Mesendoderm (in vitro differentiated cells): ENCODE measurements around the gene ATP1A4.

Experiments used
- DNase-seq: peaks from one replicate; pipeline ENCODE4 v3.0.0; 2013
- H2AK5ac ChIP-seq: 2 replicates; pipeline ENCODE4 v1.6.1; 2013; ENCODE audit warnings: low read length, inconsistent platforms
- H2BK120ac ChIP-seq: 2 replicates; pipeline ENCODE4 v1.6.1; 2013; ENCODE audit warnings: low read depth, mild to moderate bottlenecking, low read length, moderate library complexity, mixed read lengths
- H2BK15ac ChIP-seq: replicated peaks from 2 replicates; pipeline ENCODE4 v1.6.1; 2013; ENCODE audit warnings: low read depth, mild to moderate bottlenecking, moderate library complexity
- H2BK5ac ChIP-seq: 2 replicates; pipeline ENCODE4 v1.6.1; 2013; ENCODE audit warnings: low read length, inconsistent platforms
- H3K18ac ChIP-seq: 2 replicates; pipeline ENCODE4 v1.6.1; 2013; ENCODE audit warnings: mild to moderate bottlenecking, low read length, mixed read lengths
- H3K23ac ChIP-seq: one replicate; pipeline ENCODE4 v1.6.1; 2013; ENCODE audit warnings: low read length
- H3K27ac ChIP-seq: 2 replicates; pipeline ENCODE4 v1.5.1; 2013; ENCODE audit warnings: low read depth, mild to moderate bottlenecking, inconsistent platforms, low read length, moderate library complexity
- H3K27me3 ChIP-seq: 2 replicates; pipeline ENCODE4 v1.6.1; 2013; ENCODE audit warnings: low read length, control low read depth, mild to moderate bottlenecking, inconsistent platforms; ENCODE audit not compliant: insufficient read depth, poor library complexity
- H3K36me3 ChIP-seq: 2 replicates; pipeline ENCODE4 v1.6.1; 2013; ENCODE audit warnings: low read length, inconsistent platforms; ENCODE audit not compliant: control insufficient read depth, insufficient read depth
- H3K4ac ChIP-seq: one replicate; pipeline ENCODE4 v1.6.1; 2013; ENCODE audit warnings: low read depth, mild to moderate bottlenecking, low read length, moderate library complexity
- H3K4me1 ChIP-seq: 2 replicates; pipeline ENCODE4 v1.6.1; 2013; ENCODE audit warnings: low read depth, low read length, inconsistent platforms; ENCODE audit not compliant: control insufficient read depth
- H3K4me2 ChIP-seq: 2 replicates; pipeline ENCODE4 v1.6.1; 2013; ENCODE audit warnings: low read length
- H3K4me3 ChIP-seq: 2 replicates; pipeline ENCODE4 v1.5.1; 2013; ENCODE audit warnings: mild to moderate bottlenecking, low read length
- H3K56ac ChIP-seq: one replicate; pipeline ENCODE4 v1.6.1; 2013; ENCODE audit warnings: low read length
- H3K79me1 ChIP-seq: 2 replicates; pipeline ENCODE4 v1.6.1; 2013; ENCODE audit warnings: low read length, inconsistent platforms
- H3K79me2 ChIP-seq: 2 replicates; pipeline ENCODE4 v1.6.1; 2013; ENCODE audit warnings: mild to moderate bottlenecking, low read length; ENCODE audit not compliant: control insufficient read depth, insufficient read depth
- H3K9ac ChIP-seq: 2 replicates; pipeline ENCODE4 v1.6.1; 2013; ENCODE audit warnings: low read length, inconsistent platforms
- H4K5ac ChIP-seq: one replicate; pipeline ENCODE4 v1.6.1; 2013; ENCODE audit warnings: low read length
- H4K8ac ChIP-seq: one replicate; pipeline ENCODE4 v1.6.1; 2013; ENCODE audit warnings: low read depth, mild to moderate bottlenecking, control low read depth, low read length, moderate library complexity
- WGBS: extraction: QIAGEN DNeasy Blood & Tissue Kit; methylation state at CpG from one replicate; pipeline ENCODE4 v1.1.7; 2013; ENCODE audit warnings: low lambda C conversion rate, missing lambda C conversion rate; ENCODE audit not compliant: insufficient coverage; ENCODE audit errors: extremely low coverage; 5-methylcytosine and 5-hydroxymethylcytosine counted together

ATP1A4 gene

GRCh38 chr1:160189649-160190625, 38.5 kb downstream of the ATP1A4 start, which contains the start of gene CASQ1:
CASQ1 (plus strand) TSS chr1:160190575; CDS start chr1:160190752, 177 bp downstream.
- Histone ChIP-seq H2AK5ac (peak within 1 kb of the TSS; percentile 90), H3K79me1 (no peaks in the 10 kb centered on the region), H2BK5ac (peak within 1 kb of the TSS; percentile 37), H2BK120ac (no peak within 1 kb of the TSS), H3K79me2 (no peaks in the 10 kb centered on the region), H3K9ac (no peak within 1 kb of the TSS), H3K4me1 (peaks cover 30% of the 10 kb centered on the region), H4K5ac (no peak within 1 kb of the TSS), H2BK15ac (no peak within 1 kb of the TSS), H3K18ac (peak within 1 kb of the TSS; percentile 22), H3K4me3 (no peak within 1 kb of the TSS), H3K27ac (no peak within 1 kb of the TSS), H3K4me2 (no peak within 1 kb of the TSS), H3K4ac (peak within 1 kb of the TSS; percentile 46), H3K56ac (peak within 1 kb of the TSS; percentile 61), H4K8ac (no peak within 1 kb of the TSS), H3K36me3 (no peaks in the 10 kb centered on the region), H3K23ac (no peak within 1 kb of the TSS), H3K27me3 (no peaks in the 10 kb centered on the region)
- no CpG with 5 or more reads among the region's 15 CpGs for WGBS
- DNase-seq, result no peak

- peak overlapping the region; percentile 3 for H3K56ac ChIP-seq
- WGBS, result no CpG with 5 or more reads among the region's 3 CpGs
- H4K8ac ChIP-seq, result no peak overlapping the region
- no peaks in the 10 kb centered on the region for H3K27me3 ChIP-seq
- H3K4me3 ChIP-seq, result no peak overlapping the region
- H3K4me1 ChIP-seq, result peaks cover 30% of the 10 kb centered on the region
- no peaks in the 10 kb centered on the region for H3K36me3 ChIP-seq
- no peak overlapping the region for H2BK120ac ChIP-seq
- no peak for DNase-seq
- no peak overlapping the region for H3K18ac ChIP-seq
- no peak overlapping the region for H3K4me2 ChIP-seq
- no peak overlapping the region for H2AK5ac ChIP-seq
- H3K79me1 ChIP-seq, result no peaks in the 10 kb centered on the region
- no peak overlapping the region for H2BK5ac ChIP-seq
- H4K5ac ChIP-seq, result no peak overlapping the region
- no peak overlapping the region for H2BK15ac ChIP-seq
- H3K9ac ChIP-seq, result no peak overlapping the region
- no peak overlapping the region for H3K23ac ChIP-seq
- no peaks in the 10 kb centered on the region for H3K79me2 ChIP-seq
- H3K4ac ChIP-seq, result no peak overlapping the region
- H3K27ac ChIP-seq, result no peak overlapping the region
These were observed 40.4 kb downstream of the ATP1A4 start for GRCh38 chr1:160191756-160192155.

- H3K56ac ChIP-seq, result peak overlapping the region; percentile 82
- H3K79me2 ChIP-seq, result no peaks in the 10 kb centered on the region
- H2BK5ac ChIP-seq, result peak overlapping the region; percentile 6
- H3K27me3 ChIP-seq, result no peaks in the 10 kb centered on the region
- H3K4me1 ChIP-seq, result peaks cover 30% of the 10 kb centered on the region
- H3K23ac ChIP-seq, result no peak overlapping the region
- peak overlapping the region; percentile 88 for H2AK5ac ChIP-seq
- H3K36me3 ChIP-seq, result no peaks in the 10 kb centered on the region
- no peak overlapping the region for H3K4ac ChIP-seq
- no peak overlapping the region for H3K18ac ChIP-seq
- H3K4me3 ChIP-seq, result no peak overlapping the region
- H3K4me2 ChIP-seq, result no peak overlapping the region
- H4K5ac ChIP-seq, result no peak overlapping the region
- no peak overlapping the region for H4K8ac ChIP-seq
- H2BK120ac ChIP-seq, result no peak overlapping the region
- no peak overlapping the region for H3K27ac ChIP-seq
- H3K9ac ChIP-seq, result peak overlapping the region; percentile 24
- no peak overlapping the region for H2BK15ac ChIP-seq
- peak; percentile 82 for DNase-seq
- H3K79me1 ChIP-seq, result no peaks in the 10 kb centered on the region
These were observed 40.8 kb downstream of the ATP1A4 start for GRCh38 chr1:160192234-160192633.

GRCh38 chr1:160193091-160193819, 41.9 kb downstream of the ATP1A4 start:
- Histone ChIP-seq H3K36me3 (no peaks in the 10 kb centered on the region), H2AK5ac (no peak overlapping the region), H4K8ac (no peak overlapping the region), H3K4me2 (no peak overlapping the region), H3K56ac (peak overlapping the region; percentile 84), H3K27me3 (no peaks in the 10 kb centered on the region), H2BK5ac (peak overlapping the region; percentile 70), H3K4ac (no peak overlapping the region), H3K9ac (peak overlapping the region; percentile 48), H3K79me1 (no peaks in the 10 kb centered on the region), H2BK120ac (peak overlapping the region; percentile 8), H3K27ac (no peak overlapping the region), H3K18ac (no peak overlapping the region), H3K4me1 (peaks cover 30% of the 10 kb centered on the region), H3K79me2 (no peaks in the 10 kb centered on the region), H3K23ac (no peak overlapping the region), H2BK15ac (no peak overlapping the region), H4K5ac (no peak overlapping the region), H3K4me3 (no peak overlapping the region)
- peak; percentile 96 for DNase-seq
- WGBS, result no CpG with 5 or more reads among the region's 16 CpGs

GRCh38 chr1:160193832-160194736, 42.7 kb downstream of the ATP1A4 start:
- no peaks in the 10 kb centered on the region for H3K79me2 ChIP-seq
- H3K18ac ChIP-seq, result no peak overlapping the region
- no peak overlapping the region for H3K23ac ChIP-seq
- no peaks in the 10 kb centered on the region for H3K27me3 ChIP-seq
- H3K79me1 ChIP-seq, result no peaks in the 10 kb centered on the region
- no peak overlapping the region for H4K5ac ChIP-seq
- 100% methylated on average over 2 of the region's 9 CpGs for WGBS
- peak overlapping the region; percentile 99 for H2AK5ac ChIP-seq
- peaks cover 34% of the 10 kb centered on the region for H3K4me1 ChIP-seq
- H3K9ac ChIP-seq, result peak overlapping the region; percentile 48
- DNase-seq, result no peak
- H3K4me2 ChIP-seq, result no peak overlapping the region
- H2BK15ac ChIP-seq, result no peak overlapping the region
- no peak overlapping the region for H3K27ac ChIP-seq
- H2BK5ac ChIP-seq, result peak overlapping the region; percentile 70
- no peak overlapping the region for H3K4me3 ChIP-seq
- H4K8ac ChIP-seq, result no peak overlapping the region
- H3K4ac ChIP-seq, result no peak overlapping the region
- H3K56ac ChIP-seq, result peak overlapping the region; percentile 84
- H2BK120ac ChIP-seq, result no peak overlapping the region
- no peaks in the 10 kb centered on the region for H3K36me3 ChIP-seq
